ENCODE data around the gene STPG2.

Gene STPG2

GRCh38 chr4:97593248-97593647 lies 550.0 kb downstream of the STPG2 start:
- no peak overlapping the region for H3K4me3 ChIP-seq (ENCODE audit: low read depth, low read length)
- DNase-seq (ENCODE audit: low read depth), result no peak
- TF ChIP-seq, protein P1, sequence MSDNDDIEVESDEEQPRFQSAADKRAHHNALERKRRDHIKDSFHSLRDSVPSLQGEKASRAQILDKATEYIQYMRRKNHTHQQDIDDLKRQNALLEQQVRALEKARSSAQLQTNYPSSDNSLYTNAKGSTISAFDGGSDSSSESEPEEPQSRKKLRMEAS (IDR thresholded peaks at IDR 0.05; ENCODE audit: low read depth, low read length), result no peak
- TF ChIP-seq MYC (IDR thresholded peaks at IDR 0.05; ENCODE audit: low read depth, low read length), result no peak

DNA sequence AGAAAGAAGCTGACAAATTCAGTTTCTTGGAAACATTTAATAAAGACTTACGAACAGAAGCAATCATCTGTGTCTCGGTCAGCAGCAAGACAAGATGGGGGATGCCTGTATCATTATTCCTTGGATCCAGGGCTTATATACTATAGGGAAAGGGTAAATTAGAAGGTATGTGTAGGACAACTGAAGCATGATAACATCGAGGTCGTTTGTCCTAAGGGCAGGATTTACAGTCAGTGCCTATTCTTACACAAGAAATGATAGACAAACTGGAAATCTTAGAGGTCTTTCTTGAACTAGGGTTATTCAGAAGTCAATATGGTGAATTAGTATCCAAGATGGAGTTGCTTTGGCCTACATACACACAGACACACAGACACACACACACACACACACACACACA lies 553.0 kb downstream of the STPG2 start:
- no peak overlapping the region for H3K4me3 ChIP-seq (ENCODE audit: low read depth, low read length)
- no peak for TF ChIP-seq CTCF (IDR thresholded peaks at IDR 0.05; ENCODE audit: low read depth, low read length)
- DNase-seq (ENCODE audit: low read depth), result no peak

DNA sequence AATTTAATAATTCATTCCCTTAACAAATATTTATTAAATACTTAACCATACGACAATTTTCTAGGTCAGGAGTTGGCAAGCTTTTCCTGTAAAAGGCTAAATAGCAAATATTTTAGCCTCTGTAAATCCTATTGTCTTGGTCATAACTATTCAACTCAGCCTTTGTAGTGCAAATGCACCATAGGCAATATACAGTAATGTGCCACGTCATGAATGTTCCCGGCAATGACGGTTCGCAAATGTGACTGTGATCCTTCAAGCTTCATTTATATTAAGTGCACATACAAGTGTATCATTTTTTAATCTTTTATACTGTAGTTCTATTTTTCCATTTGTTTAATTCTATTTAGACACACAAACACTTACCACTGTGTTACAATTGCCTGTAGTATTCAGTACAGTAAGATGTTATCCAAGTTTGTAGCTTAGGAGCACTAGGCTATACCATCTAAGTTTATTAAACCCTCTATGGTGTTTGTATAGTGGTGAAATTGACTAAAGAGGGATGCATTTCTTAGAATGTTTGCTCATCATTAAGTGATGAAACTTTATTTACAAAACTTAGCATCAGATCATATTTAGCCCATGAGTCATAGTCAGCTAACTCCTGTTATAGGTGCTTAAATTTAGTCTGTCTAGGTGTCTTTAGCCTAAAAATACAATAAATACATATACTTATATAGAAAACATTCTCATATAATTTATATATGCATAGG lies 553.6 kb downstream of the STPG2 start:
- H3K4me3 ChIP-seq (ENCODE audit: low read depth, low read length), result no peak overlapping the region
- no peak for DNase-seq (ENCODE audit: low read depth)
- TF ChIP-seq POLR2A (IDR thresholded peaks at IDR 0.05; ENCODE audit: extremely low read depth, insufficient read length) (no peak), MYC (IDR thresholded peaks at IDR 0.05; ENCODE audit: low read depth, low read length) (no peak), CTCF (IDR thresholded peaks at IDR 0.05; ENCODE audit: low read depth, low read length) (no peak)
- TF ChIP-seq, protein P1 (IDR thresholded peaks at IDR 0.05; ENCODE audit: low read depth, low read length), result no peak

- TF ChIP-seq POLR2A (IDR thresholded peaks at IDR 0.05; ENCODE audit: extremely low read depth, insufficient read length) (no peak), CTCF (IDR thresholded peaks at IDR 0.05; ENCODE audit: low read depth, low read length) (no peak), MYC (IDR thresholded peaks at IDR 0.05; ENCODE audit: low read depth, low read length) (no peak)
- TF ChIP-seq, protein P1 (IDR thresholded peaks at IDR 0.05; ENCODE audit: low read depth, low read length), result no peak
- no peak for DNase-seq (ENCODE audit: low read depth)
- H3K4me3 ChIP-seq (ENCODE audit: low read depth, low read length), result no peak overlapping the region
Measured at GRCh38 chr4:97587912-97588311, 555.4 kb downstream of the STPG2 start.

DNA sequence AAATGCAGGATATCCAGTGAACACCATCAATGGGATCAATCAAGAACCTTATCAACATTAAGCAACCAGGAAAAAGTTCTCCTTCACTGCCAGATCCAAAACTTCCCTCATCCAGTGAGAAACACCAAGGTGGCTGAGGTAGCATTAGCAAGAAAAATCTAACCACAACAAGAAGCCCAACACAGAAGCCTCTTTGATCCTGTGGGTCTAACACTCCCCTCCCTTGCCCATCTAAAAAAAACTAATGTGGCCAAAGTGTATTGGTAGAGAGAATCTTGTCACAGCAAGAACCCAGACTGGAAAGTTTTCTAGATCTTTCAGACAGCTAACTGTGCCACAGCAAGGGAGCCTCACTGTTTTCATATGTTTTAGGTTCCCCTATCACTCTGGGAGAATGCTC lies 558.0 kb downstream of the STPG2 start:
- no peak for DNase-seq (ENCODE audit: low read depth)
- H3K4me3 ChIP-seq (ENCODE audit: low read depth, low read length), result no peak overlapping the region
- TF ChIP-seq POLR2A (IDR thresholded peaks at IDR 0.05; ENCODE audit: extremely low read depth, insufficient read length), result no peak

DNA sequence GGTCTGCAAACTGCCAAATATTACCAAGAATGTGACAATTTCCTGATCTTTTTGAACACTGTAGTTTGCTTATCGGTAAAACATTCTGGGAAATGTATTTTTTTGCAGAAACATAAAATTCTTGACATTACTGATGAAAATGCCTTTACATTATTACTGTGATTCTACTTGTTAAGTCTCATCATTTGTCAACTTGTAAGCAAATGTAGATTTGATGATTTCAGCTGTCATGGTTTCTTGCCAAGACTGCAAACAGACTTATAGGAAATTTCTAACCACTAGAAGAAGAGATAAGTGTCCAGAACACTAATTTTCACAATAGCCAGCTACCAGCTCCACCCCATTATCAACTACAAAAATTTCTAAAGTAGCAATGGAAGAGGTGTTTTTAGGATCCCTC lies 560.4 kb downstream of the STPG2 start:
- no peak overlapping the region for H3K4me3 ChIP-seq (ENCODE audit: low read depth, low read length)
- no peak for DNase-seq (ENCODE audit: low read depth)
- TF ChIP-seq CTCF (IDR thresholded peaks at IDR 0.05; ENCODE audit: low read depth, low read length), result no peak

- H3K4me3 ChIP-seq (ENCODE audit: low read depth, low read length), result no peak overlapping the region
- DNase-seq (ENCODE audit: low read depth), result no peak
- TF ChIP-seq, protein P1 (IDR thresholded peaks at IDR 0.05; ENCODE audit: low read depth, low read length), result no peak
- TF ChIP-seq POLR2A (IDR thresholded peaks at IDR 0.05; ENCODE audit: extremely low read depth, insufficient read length) (no peak), MYC (IDR thresholded peaks at IDR 0.05; ENCODE audit: low read depth, low read length) (no peak), CTCF (IDR thresholded peaks at IDR 0.05; ENCODE audit: low read depth, low read length) (no peak)
Measured at GRCh38 chr4:97577004-97577403, 566.3 kb downstream of the STPG2 start.

Data from NB4 (cell line).